Neural cell (in vitro differentiated cells): ENCODE results near the gene SNAPC2. TPM values are rescaled to one million over a fixed set of nuclear protein-coding genes. Genes with fewer than 3 reads are reported as not detected.

Source experiments
- H2AFZ ChIP-seq: fragments of 200-600, 300-800 bp; sonication (generic), shearing (Covaris generic); 2 replicates; pipeline ENCODE4 v1.6.0; 2014; ENCODE audit warnings: low read depth, mild to moderate bottlenecking, antibody characterized with exemption, low read length, moderate library complexity
- H3F3A ChIP-seq: fragments of 200-600 bp; shearing (Covaris generic); 2 replicates; pipeline ENCODE4 v1.6.1; 2016; ENCODE audit warnings: mild to moderate bottlenecking, moderate library complexity, mixed read lengths, antibody characterized with exemption, low read length; ENCODE audit not compliant: insufficient read depth, poor library complexity, severe bottlenecking
- H3K27ac ChIP-seq: fragments of 200-600, 300-800 bp; sonication (generic), shearing (Covaris generic); 2 replicates; pipeline ENCODE4 v1.5.1; 2014; ENCODE audit warnings: mild to moderate bottlenecking, low read length, moderate library complexity
- H3K27me3 ChIP-seq: fragments of 300-800, 200-600 bp; sonication (generic), shearing (Covaris generic); 2 replicates; pipeline ENCODE4 v1.6.0; 2014; ENCODE audit warnings: mild to moderate bottlenecking, low read depth, low read length, moderate library complexity; ENCODE audit not compliant: insufficient read depth
- H3K36me3 ChIP-seq: fragments of 300-800, 200-600 bp; sonication (generic), shearing (Covaris generic); 2 replicates; pipeline ENCODE4 v1.5.1; 2014; ENCODE audit warnings: mild to moderate bottlenecking, antibody characterized with exemption, low read length, moderate library complexity; ENCODE audit not compliant: insufficient read depth
- H3K4me2 ChIP-seq: fragments of 300-800, 200-600 bp; sonication (generic), shearing (Covaris generic); 2 replicates; pipeline ENCODE4 v1.6.0; 2014; ENCODE audit warnings: mild to moderate bottlenecking, low read length
- H3K4me3 ChIP-seq: fragments of 300-800, 200-600 bp; sonication (generic), shearing (Covaris generic); 2 replicates; pipeline ENCODE4 v1.5.1; 2014; ENCODE audit warnings: mild to moderate bottlenecking, low read length, moderate library complexity
- H3K79me2 ChIP-seq: fragments of 200-600 bp; shearing (Covaris generic); replicated peaks from 2 replicates; pipeline ENCODE4 v1.6.0; 2014; ENCODE audit warnings: mild to moderate bottlenecking, low read length, moderate library complexity; ENCODE audit not compliant: insufficient read depth
- H3K9ac ChIP-seq: fragments of 300-800, 200-600 bp; sonication (generic), shearing (Covaris generic); 2 replicates; pipeline ENCODE4 v1.6.1; 2016; ENCODE audit warnings: mild to moderate bottlenecking, low read length, mixed read lengths
- H3K9me2 ChIP-seq: fragments of 200-600 bp; shearing (Covaris generic); 2 replicates; pipeline ENCODE4 v1.6.1; 2016; ENCODE audit warnings: mild to moderate bottlenecking, low read length, mixed read lengths; ENCODE audit not compliant: insufficient read depth
- H3K9me3 ChIP-seq: fragments of 200-600, 300-800 bp; sonication (generic), shearing (Covaris generic); 2 replicates; pipeline ENCODE4 v1.6.1; 2016; ENCODE audit warnings: mild to moderate bottlenecking, mixed run types, low read length, moderate library complexity, mixed read lengths
- H4K20me1 ChIP-seq: fragments of 200-600 bp; shearing (Covaris generic); 2 replicates; pipeline ENCODE4 v1.6.1; 2016; ENCODE audit warnings: mild to moderate bottlenecking, mixed run types; ENCODE audit not compliant: insufficient read depth
- EP300 ChIP-seq: fragments of 450-650 bp; conservative IDR thresholded peaks from 2 replicates; pipeline ENCODE4 v1.6.1; 2014; ENCODE audit warnings: antibody characterized with exemption, mild to moderate bottlenecking, moderate library complexity; ENCODE audit not compliant: poor library complexity, severe bottlenecking
- EZH2 ChIP-seq: fragments of 200-600, 300-800 bp; shearing (Covaris generic), sonication (generic); IDR thresholded peaks from 2 replicates; pipeline ENCODE4 v1.6.1; 2014; ENCODE audit warnings: antibody characterized with exemption, low read length, borderline replicate concordance, mild to moderate bottlenecking; ENCODE audit not compliant: insufficient read depth, poor library complexity, severe bottlenecking
- MXI1 ChIP-seq: fragments of 450-650 bp; conservative IDR thresholded peaks from 2 replicates; pipeline ENCODE4 v1.6.1; 2014; ENCODE audit warnings: antibody characterized with exemption, mild to moderate bottlenecking; ENCODE audit not compliant: poor library complexity, severe bottlenecking
- POLR2AphosphoS5 ChIP-seq: IDR thresholded peaks from 2 replicates; pipeline ENCODE4 v1.6.1; 2012
- RAD21 ChIP-seq: fragments of 450-650 bp; conservative IDR thresholded peaks from 2 replicates; pipeline ENCODE4 v1.6.1; 2014; ENCODE audit warnings: antibody characterized with exemption, mild to moderate bottlenecking, moderate library complexity
- SMC3 ChIP-seq: fragments of 450-650 bp; conservative IDR thresholded peaks from 2 replicates; pipeline ENCODE4 v1.6.1; 2014; ENCODE audit warnings: antibody characterized with exemption, mild to moderate bottlenecking, moderate library complexity; ENCODE audit not compliant: poor library complexity
- TAF1 ChIP-seq: IDR thresholded peaks from 2 replicates; pipeline ENCODE4 v1.6.1; 2012; ENCODE audit warnings: low read depth
- polyA plus RNA-seq: library from polyadenylated mRNA; depleted of rRNA; stranded (reverse); fragments of >200 nt; gene quantifications from 2 replicates; pipeline ENCODE4 v1.2.3, GENCODE V29; 2014
- TF ChIP-seq, protein P1 (sequence below): fragments of 450-650 bp; IDR thresholded peaks from 2 replicates; pipeline ENCODE4 v1.5.1; 2014; ENCODE audit warnings: antibody characterized with exemption, mild to moderate bottlenecking, moderate library complexity; ENCODE audit not compliant: poor library complexity, severe bottlenecking
- TF ChIP-seq, protein P2 (sequence below): IDR thresholded peaks from 2 replicates; pipeline ENCODE4 v1.6.1; 2012; ENCODE audit warnings: borderline replicate concordance

Gene SNAPC2
- polyA plus RNA-seq, 1 donor from 2014 or later: 12.8 TPM

- no peak overlapping the region for H3K4me3 ChIP-seq
- no peak overlapping the region for H3K9ac ChIP-seq
- H3K9me2 ChIP-seq: no peaks in the 10 kb centered on the region
- H3K27ac ChIP-seq: no peak overlapping the region
- H3K9me3 ChIP-seq: no peaks in the 10 kb centered on the region
- TF ChIP-seq, protein P1, sequence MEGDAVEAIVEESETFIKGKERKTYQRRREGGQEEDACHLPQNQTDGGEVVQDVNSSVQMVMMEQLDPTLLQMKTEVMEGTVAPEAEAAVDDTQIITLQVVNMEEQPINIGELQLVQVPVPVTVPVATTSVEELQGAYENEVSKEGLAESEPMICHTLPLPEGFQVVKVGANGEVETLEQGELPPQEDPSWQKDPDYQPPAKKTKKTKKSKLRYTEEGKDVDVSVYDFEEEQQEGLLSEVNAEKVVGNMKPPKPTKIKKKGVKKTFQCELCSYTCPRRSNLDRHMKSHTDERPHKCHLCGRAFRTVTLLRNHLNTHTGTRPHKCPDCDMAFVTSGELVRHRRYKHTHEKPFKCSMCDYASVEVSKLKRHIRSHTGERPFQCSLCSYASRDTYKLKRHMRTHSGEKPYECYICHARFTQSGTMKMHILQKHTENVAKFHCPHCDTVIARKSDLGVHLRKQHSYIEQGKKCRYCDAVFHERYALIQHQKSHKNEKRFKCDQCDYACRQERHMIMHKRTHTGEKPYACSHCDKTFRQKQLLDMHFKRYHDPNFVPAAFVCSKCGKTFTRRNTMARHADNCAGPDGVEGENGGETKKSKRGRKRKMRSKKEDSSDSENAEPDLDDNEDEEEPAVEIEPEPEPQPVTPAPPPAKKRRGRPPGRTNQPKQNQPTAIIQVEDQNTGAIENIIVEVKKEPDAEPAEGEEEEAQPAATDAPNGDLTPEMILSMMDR: no peak
- TF ChIP-seq MXI1 (no peak), TAF1 (no peak), EZH2 (no peak), SMC3 (no peak), POLR2AphosphoS5 (no peak), EP300 (no peak), RAD21 (no peak)
- TF ChIP-seq, protein P2, sequence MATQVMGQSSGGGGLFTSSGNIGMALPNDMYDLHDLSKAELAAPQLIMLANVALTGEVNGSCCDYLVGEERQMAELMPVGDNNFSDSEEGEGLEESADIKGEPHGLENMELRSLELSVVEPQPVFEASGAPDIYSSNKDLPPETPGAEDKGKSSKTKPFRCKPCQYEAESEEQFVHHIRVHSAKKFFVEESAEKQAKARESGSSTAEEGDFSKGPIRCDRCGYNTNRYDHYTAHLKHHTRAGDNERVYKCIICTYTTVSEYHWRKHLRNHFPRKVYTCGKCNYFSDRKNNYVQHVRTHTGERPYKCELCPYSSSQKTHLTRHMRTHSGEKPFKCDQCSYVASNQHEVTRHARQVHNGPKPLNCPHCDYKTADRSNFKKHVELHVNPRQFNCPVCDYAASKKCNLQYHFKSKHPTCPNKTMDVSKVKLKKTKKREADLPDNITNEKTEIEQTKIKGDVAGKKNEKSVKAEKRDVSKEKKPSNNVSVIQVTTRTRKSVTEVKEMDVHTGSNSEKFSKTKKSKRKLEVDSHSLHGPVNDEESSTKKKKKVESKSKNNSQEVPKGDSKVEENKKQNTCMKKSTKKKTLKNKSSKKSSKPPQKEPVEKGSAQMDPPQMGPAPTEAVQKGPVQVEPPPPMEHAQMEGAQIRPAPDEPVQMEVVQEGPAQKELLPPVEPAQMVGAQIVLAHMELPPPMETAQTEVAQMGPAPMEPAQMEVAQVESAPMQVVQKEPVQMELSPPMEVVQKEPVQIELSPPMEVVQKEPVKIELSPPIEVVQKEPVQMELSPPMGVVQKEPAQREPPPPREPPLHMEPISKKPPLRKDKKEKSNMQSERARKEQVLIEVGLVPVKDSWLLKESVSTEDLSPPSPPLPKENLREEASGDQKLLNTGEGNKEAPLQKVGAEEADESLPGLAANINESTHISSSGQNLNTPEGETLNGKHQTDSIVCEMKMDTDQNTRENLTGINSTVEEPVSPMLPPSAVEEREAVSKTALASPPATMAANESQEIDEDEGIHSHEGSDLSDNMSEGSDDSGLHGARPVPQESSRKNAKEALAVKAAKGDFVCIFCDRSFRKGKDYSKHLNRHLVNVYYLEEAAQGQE: no peak
- no peaks in the 10 kb centered on the region for H3K79me2 ChIP-seq
- H3K4me2 ChIP-seq: no peak overlapping the region
- H3K27me3 ChIP-seq: no peaks in the 10 kb centered on the region
- H4K20me1 ChIP-seq: no peaks in the 10 kb centered on the region
- no peaks in the 10 kb centered on the region for H3K36me3 ChIP-seq
- H3F3A ChIP-seq: no peaks in the 10 kb centered on the region
- H2AFZ ChIP-seq: no peak overlapping the region
Observed at GRCh38 chr19:7963566-7963965, 43.4 kb downstream of the SNAPC2 start.

GRCh38 chr19:7965259-7965841 is 45.2 kb downstream of the SNAPC2 start:
- no peaks in the 10 kb centered on the region for H3K9me2 ChIP-seq
- no peak overlapping the region for H3K4me3 ChIP-seq
- H3F3A ChIP-seq: no peaks in the 10 kb centered on the region
- no peaks in the 10 kb centered on the region for H4K20me1 ChIP-seq
- H3K9me3 ChIP-seq: no peaks in the 10 kb centered on the region
- H2AFZ ChIP-seq: no peak overlapping the region
- no peak overlapping the region for H3K4me2 ChIP-seq
- H3K79me2 ChIP-seq: no peaks in the 10 kb centered on the region
- H3K27ac ChIP-seq: no peak overlapping the region
- no peaks in the 10 kb centered on the region for H3K27me3 ChIP-seq
- H3K9ac ChIP-seq: no peak overlapping the region
- TF ChIP-seq MXI1 (no peak), POLR2AphosphoS5 (no peak), TAF1 (no peak), SMC3 (no peak), EZH2 (no peak), EP300 (no peak), RAD21 (no peak)
- TF ChIP-seq, protein P2: no peak
- TF ChIP-seq, protein P1: no peak
- H3K36me3 ChIP-seq: no peaks in the 10 kb centered on the region
